Thoracic aorta (tissue), 2 donors: ENCODE measurements around the gene ARNT2. TPM values are rescaled to one million over a fixed set of nuclear protein-coding genes. Genes with fewer than 3 reads are reported as not detected.

Source experiments
- ATAC-seq: fragments of 150-250 bp; one replicate; pipeline ENCODE4 v1.8.0; 2017; ENCODE audit warnings: low read depth; ENCODE audit not compliant: insufficient number of reproducible peaks, low FRiP score
- DNase-seq: peaks from one replicate; pipeline ENCODE4 v3.0.0-alpha.2; 2020; ENCODE audit warnings: low spot score
- H3K27ac ChIP-seq, 2 donors: fragments of 200-600 bp; sonication (generic); 1 replicate in 1 of 2; 2 replicates in 1 of 2; pipeline ENCODE4 v1.5.1; 2016; ENCODE audit warnings: mild to moderate bottlenecking in 2 of 2, moderate library complexity in 2 of 2
- H3K27me3 ChIP-seq: fragments of 200-600 bp; sonication (generic); replicated peaks from 2 replicates; pipeline ENCODE4 v1.6.0; 2016; ENCODE audit warnings: mild to moderate bottlenecking; ENCODE audit not compliant: insufficient read depth
- H3K36me3 ChIP-seq: fragments of 200-600 bp; sonication (generic); one replicate; pipeline ENCODE4 v1.5.1; 2016
- H3K4me1 ChIP-seq, 2 donors: fragments of 200-600 bp; sonication (generic); 1 replicate in 1 of 2; 2 replicates in 1 of 2; pipeline versions ENCODE4 v1.5.1 to v1.6.0; 2016; ENCODE audit warnings: low read depth in 2 of 2, mild to moderate bottlenecking in 1 of 2; ENCODE audit not compliant: control insufficient read depth in 1 of 2
- H3K4me3 ChIP-seq: fragments of 200-600 bp; sonication (generic); 2 replicates; pipeline ENCODE4 v1.5.1; 2016; ENCODE audit warnings: mild to moderate bottlenecking
- H3K9me3 ChIP-seq: fragments of 200-600 bp; sonication (generic); 2 replicates; pipeline ENCODE4 v1.5.1; 2016
- total RNA-seq, 2 donors: library from RNA; depleted of rRNA; stranded (reverse); fragments of >200 nt; gene quantifications; one replicate each; pipeline versions ENCODE4 v1.1.0 to v1.2.3, GENCODE V29; 2016
- TF ChIP-seq, protein P1 (sequence below): fragments of 200-600 bp; sonication (generic); IDR thresholded peaks from one replicate; pipeline ENCODE4 v1.5.1; 2019; ENCODE audit warnings: antibody characterized with exemption

Gene ARNT2
- total RNA-seq, 2 donors from 2014 or later, result 5.8 to 22.9 TPM

DNA sequence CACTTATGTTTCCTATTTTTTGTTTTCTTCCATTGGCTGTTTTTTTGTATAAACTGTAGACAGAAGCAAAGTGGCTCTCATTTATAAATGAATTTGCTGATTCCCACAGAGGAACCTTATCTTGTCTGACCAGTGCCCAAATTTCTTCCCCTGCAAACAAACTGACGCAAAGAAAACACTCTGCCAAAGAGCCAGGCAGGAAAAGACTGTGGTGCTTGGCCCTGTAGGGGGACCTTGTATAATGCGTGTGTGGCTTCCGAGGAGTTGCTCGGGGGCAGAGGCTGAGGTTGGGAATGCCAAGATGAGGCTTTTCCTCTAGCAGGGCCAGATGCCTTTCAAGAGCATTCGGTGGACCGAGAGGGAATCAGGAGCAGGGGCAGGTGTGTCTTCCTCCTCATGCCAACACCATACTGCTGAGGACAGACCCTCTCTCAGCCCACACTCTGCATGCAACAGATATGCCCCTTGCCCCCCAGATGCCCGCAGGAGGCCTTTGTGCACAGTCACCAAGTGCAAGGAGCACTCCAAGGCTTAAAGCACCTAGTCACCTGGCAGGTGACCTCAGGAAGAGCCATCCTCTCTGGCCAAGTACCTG lies 186.7 kb downstream of the ARNT2 start:
- no peak for DNase-seq
- ATAC-seq, result no peak

DNA sequence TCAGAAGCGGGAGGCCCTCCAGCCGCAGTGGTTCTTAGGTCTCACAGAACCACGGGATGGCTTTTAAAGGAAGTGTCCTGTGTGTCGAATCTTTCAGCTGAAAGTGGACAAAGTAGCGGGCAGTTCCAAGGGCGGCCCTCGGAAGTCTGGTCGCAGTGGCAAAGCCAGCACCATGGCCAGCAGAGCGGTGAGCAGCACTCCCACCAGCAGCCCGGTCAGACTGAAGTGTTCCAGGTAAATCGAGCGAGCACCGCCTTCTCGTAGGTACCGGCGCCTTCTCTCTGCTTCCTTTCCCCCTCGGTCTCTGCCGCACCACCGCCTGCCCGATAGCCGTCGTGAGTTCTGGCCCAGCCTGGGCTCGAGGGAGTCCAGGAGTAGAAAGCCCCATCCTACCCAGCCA lies 187.3 kb downstream of the ARNT2 start:
- DNase-seq, result no peak

More for the DNA sequence above, 186.7 kb downstream of the ARNT2 start:
- no peaks in the 10 kb centered on the region for H3K36me3 ChIP-seq
- TF ChIP-seq, protein P1, sequence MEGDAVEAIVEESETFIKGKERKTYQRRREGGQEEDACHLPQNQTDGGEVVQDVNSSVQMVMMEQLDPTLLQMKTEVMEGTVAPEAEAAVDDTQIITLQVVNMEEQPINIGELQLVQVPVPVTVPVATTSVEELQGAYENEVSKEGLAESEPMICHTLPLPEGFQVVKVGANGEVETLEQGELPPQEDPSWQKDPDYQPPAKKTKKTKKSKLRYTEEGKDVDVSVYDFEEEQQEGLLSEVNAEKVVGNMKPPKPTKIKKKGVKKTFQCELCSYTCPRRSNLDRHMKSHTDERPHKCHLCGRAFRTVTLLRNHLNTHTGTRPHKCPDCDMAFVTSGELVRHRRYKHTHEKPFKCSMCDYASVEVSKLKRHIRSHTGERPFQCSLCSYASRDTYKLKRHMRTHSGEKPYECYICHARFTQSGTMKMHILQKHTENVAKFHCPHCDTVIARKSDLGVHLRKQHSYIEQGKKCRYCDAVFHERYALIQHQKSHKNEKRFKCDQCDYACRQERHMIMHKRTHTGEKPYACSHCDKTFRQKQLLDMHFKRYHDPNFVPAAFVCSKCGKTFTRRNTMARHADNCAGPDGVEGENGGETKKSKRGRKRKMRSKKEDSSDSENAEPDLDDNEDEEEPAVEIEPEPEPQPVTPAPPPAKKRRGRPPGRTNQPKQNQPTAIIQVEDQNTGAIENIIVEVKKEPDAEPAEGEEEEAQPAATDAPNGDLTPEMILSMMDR, result no peak
- no peaks in the 10 kb centered on the region for H3K9me3 ChIP-seq
- H3K4me1 ChIP-seq, result no peaks in the 10 kb centered on the region
- no peak overlapping the region for H3K27ac ChIP-seq
- H3K4me3 ChIP-seq, result no peak overlapping the region
- no peaks in the 10 kb centered on the region for H3K27me3 ChIP-seq

DNA sequence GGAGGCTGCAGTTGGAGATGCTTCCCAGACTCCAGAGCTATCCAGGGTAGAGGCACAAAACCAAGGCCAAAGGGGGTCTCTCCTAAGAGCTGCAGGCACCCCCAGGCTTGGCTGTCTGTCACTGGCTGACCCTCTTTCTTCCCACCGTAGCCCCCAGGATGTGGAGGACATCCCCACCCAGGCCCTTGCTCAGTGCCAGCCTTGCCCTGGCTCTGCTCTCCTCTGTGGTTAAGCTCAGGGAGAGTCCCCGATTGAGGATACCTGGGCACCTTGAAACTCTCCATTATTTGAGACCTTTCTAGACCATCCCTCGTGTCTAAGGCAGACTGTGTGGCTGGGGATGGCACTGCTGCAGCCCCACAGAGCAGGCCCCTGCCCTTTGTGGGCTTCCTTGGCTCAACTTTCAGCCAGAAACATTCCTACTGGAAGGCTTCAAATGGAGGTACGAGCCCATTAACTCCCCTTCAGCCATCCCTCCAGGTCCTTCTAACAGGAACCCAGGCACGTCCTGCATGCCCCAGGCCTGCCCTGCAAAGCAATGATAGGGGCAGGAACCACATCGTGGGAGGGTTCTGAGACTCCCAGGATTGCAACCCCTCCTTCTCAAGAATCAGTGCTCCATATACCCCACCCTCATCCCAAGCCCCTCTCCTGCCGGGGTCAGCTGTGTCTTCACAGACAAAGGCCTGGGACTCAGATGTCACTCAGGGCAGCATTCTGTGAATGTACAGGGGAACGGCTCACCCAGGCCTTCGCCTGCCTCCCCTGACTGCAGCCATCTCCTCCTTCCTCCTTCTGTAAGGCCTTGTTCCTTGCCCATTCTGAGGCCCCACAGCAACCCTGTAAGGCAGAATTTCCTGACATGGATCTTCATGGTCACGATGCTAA lies 188.0 kb downstream of the ARNT2 start:
- no peaks in the 10 kb centered on the region for H3K4me1 ChIP-seq
- H3K27ac ChIP-seq, result no peak overlapping the region
- TF ChIP-seq, protein P1, result no peak
- no peaks in the 10 kb centered on the region for H3K9me3 ChIP-seq
- H3K27me3 ChIP-seq, result no peaks in the 10 kb centered on the region
- no peak for ATAC-seq
- no peaks in the 10 kb centered on the region for H3K36me3 ChIP-seq
- H3K4me3 ChIP-seq, result no peak overlapping the region
- DNase-seq, result no peak

More for the DNA sequence above, 187.3 kb downstream of the ARNT2 start:
- H3K36me3 ChIP-seq, result no peaks in the 10 kb centered on the region
- no peaks in the 10 kb centered on the region for H3K9me3 ChIP-seq
- TF ChIP-seq, protein P1, result no peak
- no peak overlapping the region for H3K4me3 ChIP-seq
- H3K27ac ChIP-seq, result no peak overlapping the region
- ATAC-seq, result no peak
- H3K4me1 ChIP-seq, result no peaks in the 10 kb centered on the region
- H3K27me3 ChIP-seq, result no peaks in the 10 kb centered on the region

DNA sequence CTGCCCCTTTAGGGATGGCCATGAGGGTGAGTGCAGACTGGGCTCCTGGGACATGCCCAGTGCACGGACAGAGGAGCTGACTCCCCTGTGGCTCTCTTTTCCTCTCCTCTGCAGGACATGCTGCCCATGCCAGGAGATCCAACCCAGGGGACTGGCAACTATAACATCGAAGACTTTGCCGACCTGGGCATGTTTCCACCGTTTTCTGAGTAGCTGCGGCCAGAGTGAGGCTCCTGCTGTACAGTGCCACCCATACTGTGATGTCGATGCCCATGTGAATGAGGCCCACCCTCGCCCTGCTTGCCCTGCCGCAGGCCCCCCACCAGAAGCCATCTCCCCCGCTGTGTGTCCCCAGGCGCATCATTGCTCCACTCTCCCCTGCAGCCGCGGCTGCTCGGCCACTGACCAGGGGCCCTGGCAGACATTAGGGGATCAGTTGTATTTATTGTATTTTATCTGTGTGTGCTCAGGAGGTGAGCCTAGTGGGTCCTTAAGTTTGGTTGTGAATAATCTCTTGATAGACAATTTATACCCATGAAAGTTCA lies 189.4 kb downstream of the ARNT2 start:
- Histone ChIP-seq H3K4me1 (no peaks in the 10 kb centered on the region), H3K27me3 (no peaks in the 10 kb centered on the region), H3K4me3 (no peak overlapping the region), H3K9me3 (no peaks in the 10 kb centered on the region), H3K27ac (no peak overlapping the region), H3K36me3 (no peaks in the 10 kb centered on the region)
- TF ChIP-seq, protein P1, result no peak
- ATAC-seq (no peak), DNase-seq (no peak)
